ENCODE measurements around the gene INPP5B. TPM values are rescaled to one million over a fixed set of nuclear protein-coding genes. Genes with fewer than 3 reads are reported as not detected.
"Not testable (repeated sequence)": the region's sequence is repeated elsewhere in the genome, so short reads cannot be mapped to it uniquely, and the experiment has no call there.

Gene INPP5B
- total RNA-seq, 2 experiments from 2014 or later: 30.4 to 31.2 TPM

DNA sequence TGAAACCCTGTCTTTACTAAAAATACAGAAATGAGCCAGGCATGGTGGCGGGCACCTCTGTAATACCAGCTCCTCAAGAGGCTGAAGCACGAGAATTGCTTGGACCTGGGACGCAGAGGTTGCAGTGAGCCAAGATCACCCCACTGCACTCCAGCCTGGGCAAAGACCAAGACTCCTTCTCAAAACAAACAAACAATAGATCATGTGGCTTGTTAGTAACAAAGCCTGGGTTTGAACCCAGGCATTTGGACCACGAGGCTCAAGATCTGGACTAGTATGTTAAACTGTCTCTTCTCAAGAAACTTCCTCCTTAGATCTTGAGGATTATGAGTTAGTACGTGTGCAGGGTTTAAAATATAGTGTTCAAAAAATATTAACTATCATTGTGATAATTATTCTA lies 1.6 kb downstream of the INPP5B start:
- H3K27me3 Mint-ChIP-seq (ENCODE audit: low read depth): no peaks in the 10 kb centered on the region
- no peak for DNase-seq
- CTCF ChIA-PET: no interaction called here
- H3K9me3 Mint-ChIP-seq: no peaks in the 10 kb centered on the region
- H3K4me3 Mint-ChIP-seq: no peak overlapping the region
- peaks cover 7% of the 10 kb centered on the region for H3K36me3 Mint-ChIP-seq (ENCODE audit: low read depth)
- H3K27ac Mint-ChIP-seq: no peak overlapping the region
- intact Hi-C loops (cut with micrococcal nuclease): no loop called here
- H3K4me1 Mint-ChIP-seq (ENCODE audit: low read depth): peaks cover 14% of the 10 kb centered on the region

DNA sequence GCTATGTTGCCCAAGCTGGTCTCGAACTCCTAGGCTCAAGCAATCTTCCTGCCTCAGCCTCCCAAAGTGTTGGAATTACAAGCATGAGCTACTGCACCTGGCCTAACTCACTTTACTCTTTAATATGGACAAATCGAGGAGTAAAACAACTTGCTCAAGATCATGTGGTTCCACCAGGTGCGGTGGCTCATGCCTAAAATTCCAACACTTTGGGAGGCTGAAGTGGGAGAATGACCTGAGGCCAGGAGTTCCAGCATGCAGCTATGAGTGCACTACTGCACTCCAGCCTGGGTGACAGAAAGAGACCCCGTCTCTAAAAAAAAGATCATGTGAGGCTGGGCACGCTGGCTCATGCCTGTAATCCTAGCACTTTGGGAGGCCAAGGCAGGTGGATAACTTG lies 2.0 kb downstream of the INPP5B start:
- peak overlapping the region; percentile 1 for H3K4me3 Mint-ChIP-seq
- CTCF ChIA-PET: no interaction called here

DNA sequence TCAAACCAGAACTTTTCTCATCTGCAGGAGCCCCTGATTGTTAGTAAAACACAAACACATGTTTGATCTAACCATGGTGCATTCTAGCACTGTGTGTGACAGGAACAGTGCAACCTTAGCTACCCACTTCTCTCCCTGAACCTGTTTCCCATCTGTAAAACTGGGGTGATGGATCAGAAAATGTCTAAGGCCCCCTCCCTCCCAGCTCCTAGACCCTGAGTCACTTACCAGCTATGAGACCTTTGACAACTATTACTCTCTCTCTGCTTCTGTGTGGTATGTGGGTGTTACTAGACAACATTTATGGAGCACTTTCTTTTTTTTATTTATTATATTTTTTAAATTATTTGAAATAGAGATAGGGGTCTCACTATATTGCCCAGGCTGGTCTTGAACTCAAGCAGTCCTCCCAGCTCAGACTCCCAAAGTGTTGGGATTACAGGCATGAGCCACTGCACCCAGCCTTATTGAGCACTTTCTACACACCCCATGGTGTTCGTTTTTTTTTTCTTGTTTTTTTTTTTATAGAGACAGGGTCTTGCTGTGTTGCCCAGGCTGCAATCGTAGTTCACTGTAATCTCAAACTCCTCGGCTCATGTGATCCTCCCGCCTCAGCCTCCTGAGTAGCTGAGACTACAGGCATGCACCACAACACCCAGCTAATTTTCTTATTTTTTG lies 2.6 kb downstream of the INPP5B start:
- Mint-ChIP-seq H3K4me1 (ENCODE audit: low read depth) (peaks cover 14% of the 10 kb centered on the region), H3K9me3 (no peaks in the 10 kb centered on the region), H3K27ac (no peak overlapping the region), H3K36me3 (ENCODE audit: low read depth) (peaks cover 9% of the 10 kb centered on the region), H3K4me3 (no peak overlapping the region), H3K27me3 (ENCODE audit: low read depth) (no peaks in the 10 kb centered on the region)
- CTCF ChIA-PET: no interaction called here
- intact Hi-C loops (cut with micrococcal nuclease): no loop called here
- DNase-seq: no peak

More for the DNA sequence above, 2.0 kb downstream of the INPP5B start:
- intact Hi-C loops (cut with micrococcal nuclease): no loop called here
- no peak for DNase-seq
- Mint-ChIP-seq H3K36me3 (ENCODE audit: low read depth) (peaks cover 7% of the 10 kb centered on the region), H3K27me3 (ENCODE audit: low read depth) (no peaks in the 10 kb centered on the region), H3K9me3 (no peaks in the 10 kb centered on the region), H3K4me1 (ENCODE audit: low read depth) (peaks cover 14% of the 10 kb centered on the region), H3K27ac (no peak overlapping the region)

DNA sequence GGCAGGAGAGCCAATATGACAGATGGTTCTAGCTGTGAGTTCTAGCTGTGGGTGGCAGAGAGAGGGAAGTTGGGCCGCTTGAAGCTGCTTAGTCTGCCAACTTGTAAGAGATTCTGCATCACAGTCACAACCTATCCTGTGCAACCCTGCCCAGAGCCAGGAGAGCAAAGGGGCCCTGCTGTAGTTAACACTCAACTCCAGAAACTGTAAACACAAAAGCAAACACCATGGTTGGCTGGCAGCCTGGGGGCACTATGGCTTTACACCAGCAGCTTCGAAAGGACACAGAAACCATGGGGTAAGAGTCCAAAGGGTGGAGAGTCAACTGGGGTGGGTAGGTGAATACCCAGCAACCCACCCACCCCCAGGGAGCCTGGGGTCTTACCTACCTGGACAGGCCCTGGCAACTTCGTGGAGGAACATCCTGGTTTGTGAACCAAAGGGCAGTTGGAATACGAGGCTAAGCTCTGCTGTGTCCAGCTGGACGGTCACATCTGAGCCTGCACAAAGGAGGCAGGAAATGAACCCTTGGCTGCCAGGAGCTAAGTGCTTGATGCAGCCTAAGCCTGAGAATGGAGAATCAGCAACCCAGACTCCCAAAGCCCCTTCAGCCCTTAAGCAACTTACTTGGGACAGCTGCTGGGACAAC lies 6.4 kb downstream of the INPP5B start:
- intact Hi-C loops (cut with micrococcal nuclease): no loop called here
- peaks cover 10% of the 10 kb centered on the region for H3K36me3 Mint-ChIP-seq (ENCODE audit: low read depth)
- no peaks in the 10 kb centered on the region for H3K9me3 Mint-ChIP-seq
- DNase-seq: no peak
- H3K4me3 Mint-ChIP-seq: no peak overlapping the region
- no peaks in the 10 kb centered on the region for H3K27me3 Mint-ChIP-seq (ENCODE audit: low read depth)
- CTCF ChIA-PET: interaction anchor here (0.6 to 1.5 kb wide), 3 partner anchors 8 to 53 kb away, joined by 3 to 4 read pairs (median 3); no protein-coding TSS in a partner anchor
- no peak overlapping the region for H3K27ac Mint-ChIP-seq
- H3K4me1 Mint-ChIP-seq (ENCODE audit: low read depth): peaks cover 3% of the 10 kb centered on the region

DNA sequence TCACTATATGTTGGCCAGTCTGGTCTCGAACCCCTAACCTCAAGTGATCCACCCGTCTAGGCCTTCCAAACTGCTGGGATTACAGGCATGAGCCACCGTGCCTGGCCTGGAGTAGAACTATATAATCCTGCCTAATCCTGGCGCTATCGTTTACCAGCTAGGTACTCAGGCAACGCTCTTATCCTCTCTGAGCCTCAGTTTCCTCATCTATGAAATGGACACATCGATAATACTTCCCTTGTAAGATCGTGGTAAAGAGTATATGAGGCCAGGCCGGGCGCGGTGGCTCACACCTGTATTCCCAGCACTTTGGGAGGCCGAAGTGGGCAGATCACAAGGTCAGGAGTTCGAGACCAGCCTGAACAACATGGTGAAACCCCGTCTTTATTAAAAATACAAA lies 10.1 kb downstream of the INPP5B start:
- CTCF ChIA-PET: interaction anchor here (0.6 kb wide), 1 partner anchor 580 kb away, joined by 3 read pairs; no protein-coding TSS in a partner anchor
- H3K36me3 Mint-ChIP-seq (ENCODE audit: low read depth); H3K4me3 Mint-ChIP-seq; H3K27me3 Mint-ChIP-seq (ENCODE audit: low read depth); H3K27ac Mint-ChIP-seq; intact Hi-C loops (cut with micrococcal nuclease); H3K9me3 Mint-ChIP-seq; DNase-seq: not testable (repeated sequence)
- peaks cover 17% of the 10 kb centered on the region for H3K4me1 Mint-ChIP-seq (ENCODE audit: low read depth)

DNA sequence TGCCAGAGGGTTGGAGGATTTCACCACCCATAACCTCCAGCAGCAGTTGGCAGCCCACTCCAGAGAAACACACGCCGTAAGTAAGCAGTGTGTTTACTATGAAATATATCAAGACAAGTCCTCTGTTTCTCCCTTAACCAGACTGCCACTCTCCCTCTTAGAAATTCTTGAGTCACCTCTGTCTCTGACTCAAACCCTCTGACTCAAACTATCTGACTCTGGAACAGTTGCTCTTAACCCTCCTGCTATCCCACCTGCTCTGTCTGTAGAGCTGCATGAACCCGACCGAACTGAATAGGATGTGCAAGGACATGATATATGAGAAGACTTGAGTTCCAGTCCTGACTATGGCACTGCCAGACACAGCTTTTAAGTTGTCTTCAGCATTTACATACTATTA lies 14.1 kb downstream of the INPP5B start:
- DNase-seq: no peak
- H3K9me3 Mint-ChIP-seq: no peaks in the 10 kb centered on the region
- H3K27ac Mint-ChIP-seq: no peak overlapping the region
- H3K4me3 Mint-ChIP-seq: peak overlapping the region; percentile 93
- peaks cover 35% of the 10 kb centered on the region for H3K4me1 Mint-ChIP-seq (ENCODE audit: low read depth)
- H3K27me3 Mint-ChIP-seq (ENCODE audit: low read depth): no peaks in the 10 kb centered on the region
- intact Hi-C loops (cut with micrococcal nuclease): loop anchor here (5.0 kb wide), 4 partner anchors 55 to 1060 kb away; partner anchors contain the start of genes AKIRIN1, C1orf122 and YRDC
- peaks cover 11% of the 10 kb centered on the region for H3K36me3 Mint-ChIP-seq (ENCODE audit: low read depth)
- CTCF ChIA-PET: no interaction called here

DNA sequence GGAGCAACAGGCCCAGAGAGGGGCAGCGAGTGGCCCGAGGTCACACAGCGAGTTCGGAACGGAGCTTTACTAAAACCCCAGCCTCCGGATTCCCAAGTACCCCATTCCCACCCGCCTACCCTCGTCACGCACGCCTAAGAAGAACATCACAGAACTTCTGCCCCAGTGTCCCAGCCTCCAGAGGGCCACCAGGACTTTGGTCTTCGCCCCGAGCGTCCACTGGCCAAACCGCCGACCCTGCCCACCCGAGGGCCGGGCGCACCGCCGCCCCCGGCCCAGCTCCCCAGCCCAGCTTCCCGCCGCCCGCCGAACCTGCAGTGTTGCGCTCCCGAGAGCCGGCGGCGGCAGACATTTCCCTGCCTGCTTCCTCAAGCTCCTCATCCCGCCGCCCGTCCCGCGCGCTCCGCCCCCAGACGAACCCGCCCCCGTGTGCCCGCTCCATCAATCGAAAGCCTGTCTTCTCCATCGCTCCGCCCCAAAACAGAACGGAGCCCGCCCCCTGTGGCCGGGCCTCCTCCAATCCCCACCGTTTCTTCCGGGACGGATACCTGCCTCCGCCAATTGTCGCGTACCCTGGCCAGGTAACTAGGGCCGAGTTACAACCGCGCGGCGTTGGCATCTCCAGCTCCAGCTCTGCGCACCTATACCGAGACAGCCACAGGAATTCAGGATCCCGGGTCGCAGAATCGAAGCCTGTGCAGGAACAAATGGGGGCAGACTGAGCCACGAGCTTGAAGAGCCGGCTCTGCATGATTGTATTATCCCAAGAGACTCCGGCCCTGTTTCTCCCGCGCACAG lies 15.3 kb downstream of the INPP5B start:
- H3K4me3 Mint-ChIP-seq: peak overlapping the region; percentile 93
- no peaks in the 10 kb centered on the region for H3K9me3 Mint-ChIP-seq
- no peaks in the 10 kb centered on the region for H3K27me3 Mint-ChIP-seq (ENCODE audit: low read depth)
- CTCF ChIA-PET: no interaction called here
- intact Hi-C loops (cut with micrococcal nuclease): loop anchor here (1.0 to 5.0 kb wide), 7 partner anchors 15 to 1061 kb away; partner anchors contain the start of genes AKIRIN1, C1orf122, CDCA8 and INPP5B
- H3K36me3 Mint-ChIP-seq (ENCODE audit: low read depth): peaks cover 12% of the 10 kb centered on the region
- peak; percentile 99 for DNase-seq
- peak overlapping the region; percentile 65 for H3K27ac Mint-ChIP-seq
- peaks cover 46% of the 10 kb centered on the region for H3K4me1 Mint-ChIP-seq (ENCODE audit: low read depth)

DNA sequence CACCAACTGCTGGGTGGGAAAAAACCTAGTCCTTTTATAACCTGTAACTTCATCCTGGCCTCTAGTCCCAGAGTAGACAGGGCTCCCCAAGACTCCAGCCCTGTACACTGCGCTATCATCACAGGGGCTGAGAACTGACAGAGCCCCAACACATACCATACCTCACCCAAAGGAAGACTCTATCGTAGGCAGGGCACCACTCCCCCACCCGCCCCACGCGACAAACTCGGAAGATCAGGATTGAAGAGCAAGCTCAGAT lies 15.8 kb downstream of the INPP5B start:
- peaks cover 52% of the 10 kb centered on the region for H3K4me1 Mint-ChIP-seq (ENCODE audit: low read depth)
- peak; percentile 23 for DNase-seq
- H3K9me3 Mint-ChIP-seq: no peaks in the 10 kb centered on the region
- no peaks in the 10 kb centered on the region for H3K27me3 Mint-ChIP-seq (ENCODE audit: low read depth)
- H3K27ac Mint-ChIP-seq: peak overlapping the region; percentile 65
- intact Hi-C loops (cut with micrococcal nuclease): loop anchor here (1.0 to 5.0 kb wide), 7 partner anchors 16 to 1061 kb away; partner anchors contain the start of genes AKIRIN1, C1orf122, CDCA8 and INPP5B
- H3K36me3 Mint-ChIP-seq (ENCODE audit: low read depth): peaks cover 12% of the 10 kb centered on the region
- CTCF ChIA-PET: no interaction called here
- peak overlapping the region; percentile 93 for H3K4me3 Mint-ChIP-seq

DNA sequence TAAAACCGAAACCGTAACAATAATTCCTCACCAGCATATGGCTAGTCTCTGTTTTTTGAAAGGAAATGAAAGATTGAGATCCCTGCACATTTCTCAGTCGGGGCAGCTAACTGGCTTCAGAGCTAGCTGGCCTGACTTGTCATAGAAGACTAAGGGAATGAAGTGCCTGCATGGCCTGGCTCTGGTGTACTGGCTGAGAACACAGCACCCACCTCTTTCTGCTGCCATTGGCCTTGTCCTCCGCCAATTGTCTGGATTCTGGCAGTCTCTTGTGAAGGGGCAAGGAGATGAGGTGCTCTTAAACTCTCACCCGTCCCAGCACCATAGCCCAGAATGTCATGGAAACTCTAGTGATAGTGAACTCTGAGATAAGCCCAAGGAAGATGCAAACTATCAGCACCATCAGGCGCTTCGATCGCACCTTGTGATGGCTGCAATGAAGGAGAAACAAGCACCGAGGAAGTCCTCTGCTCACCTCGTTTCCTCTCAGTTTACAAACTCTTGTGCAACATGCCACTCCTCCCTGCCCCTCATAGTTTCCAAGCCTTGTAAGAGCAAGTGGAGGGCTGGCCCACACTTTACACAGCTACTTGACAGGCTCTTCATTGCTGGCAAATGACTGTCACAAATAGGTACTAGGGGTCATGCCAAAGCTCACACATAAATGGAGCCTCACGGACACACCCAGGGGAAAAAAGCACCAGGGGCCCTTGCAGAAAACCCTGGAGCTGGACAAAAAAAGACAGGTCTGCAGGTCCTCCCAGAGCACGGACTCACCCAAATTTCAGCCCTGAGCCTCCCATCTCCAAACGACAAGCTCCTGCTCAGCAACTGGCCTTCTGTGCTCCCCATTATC lies 16.4 kb downstream of the INPP5B start:
- intact Hi-C loops (cut with micrococcal nuclease): loop anchor here (1.0 to 5.0 kb wide), 7 partner anchors 16 to 1062 kb away; partner anchors contain the start of genes AKIRIN1, C1orf122, CDCA8 and INPP5B
- CTCF ChIA-PET: no interaction called here
- H3K9me3 Mint-ChIP-seq: no peaks in the 10 kb centered on the region
- peak; percentile 65 for DNase-seq
- H3K27ac Mint-ChIP-seq: peak overlapping the region; percentile 65
- peak overlapping the region; percentile 93 for H3K4me3 Mint-ChIP-seq
- peaks cover 56% of the 10 kb centered on the region for H3K4me1 Mint-ChIP-seq (ENCODE audit: low read depth)
- H3K27me3 Mint-ChIP-seq (ENCODE audit: low read depth): no peaks in the 10 kb centered on the region
- peaks cover 11% of the 10 kb centered on the region for H3K36me3 Mint-ChIP-seq (ENCODE audit: low read depth)

DNA sequence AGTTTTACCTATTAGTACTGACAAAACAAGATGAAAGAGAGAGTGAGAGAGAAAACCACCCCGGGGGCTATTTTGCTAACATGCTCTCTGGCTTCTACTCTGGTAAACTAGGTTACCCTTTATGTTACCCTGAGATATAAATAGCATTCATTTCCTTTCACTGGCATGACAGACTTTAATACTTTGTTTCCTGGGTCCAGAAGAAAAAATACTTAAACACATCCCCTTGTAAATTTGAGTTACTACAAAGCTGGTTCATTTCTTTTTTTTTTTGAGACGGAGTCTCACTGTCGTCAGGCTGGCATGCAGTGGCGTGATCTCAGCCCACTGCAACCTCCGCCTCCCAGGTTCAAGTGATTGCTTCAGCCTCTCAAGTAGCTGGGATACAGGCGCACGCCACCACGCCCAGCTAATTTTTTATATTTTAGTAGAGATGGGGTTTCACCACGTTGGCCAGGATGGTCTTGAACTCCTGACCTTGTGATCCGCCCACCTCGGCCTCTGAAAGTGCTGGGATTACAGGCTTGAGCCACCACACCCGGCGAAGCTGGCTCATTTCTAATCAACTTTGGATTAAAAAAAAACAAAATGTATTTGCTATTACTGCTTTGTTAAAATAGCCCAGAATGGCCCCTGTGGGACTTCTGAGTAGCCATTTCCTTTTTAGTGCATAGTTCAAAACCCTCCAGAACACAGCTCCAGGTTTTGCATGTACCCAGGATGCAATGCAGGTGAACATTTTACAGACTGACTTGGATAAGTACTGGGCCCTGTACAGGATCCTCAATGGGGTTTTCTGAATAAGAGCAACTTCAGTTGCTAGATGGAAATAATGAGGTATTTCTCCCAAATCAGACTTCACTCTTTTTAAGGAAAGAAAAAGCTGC lies 20.6 kb downstream of the INPP5B start:
- Mint-ChIP-seq H3K27ac (peak overlapping the region; percentile 26), H3K4me1 (ENCODE audit: low read depth) (peaks cover 54% of the 10 kb centered on the region), H3K36me3 (ENCODE audit: low read depth) (peaks cover 10% of the 10 kb centered on the region), H3K9me3 (no peaks in the 10 kb centered on the region), H3K4me3 (no peak overlapping the region), H3K27me3 (ENCODE audit: low read depth) (no peaks in the 10 kb centered on the region)
- CTCF ChIA-PET: interaction anchor here (0.7 kb wide), 1 partner anchor 440 kb away, joined by 3 read pairs; no protein-coding TSS in a partner anchor
- intact Hi-C loops (cut with micrococcal nuclease): no loop called here
- DNase-seq: no peak

DNA sequence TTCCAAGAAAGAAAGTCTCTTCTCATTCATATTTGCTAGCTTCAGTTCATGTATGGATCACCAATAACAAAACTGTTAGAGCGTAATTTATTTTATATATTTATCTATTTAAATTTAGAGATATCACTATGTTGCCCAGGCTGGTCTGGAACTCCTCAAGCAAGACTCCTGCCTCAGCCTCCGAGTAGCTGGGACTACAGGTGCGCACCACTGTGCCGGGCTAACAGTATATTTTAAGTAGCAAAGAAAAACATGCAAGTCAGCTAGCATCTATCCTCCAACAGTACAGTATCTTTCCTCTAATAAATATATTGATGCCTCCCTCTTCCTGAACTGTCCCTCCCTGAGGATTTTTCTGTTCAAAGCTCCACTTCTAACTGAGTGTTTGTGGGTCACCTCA lies 21.5 kb downstream of the INPP5B start:
- Mint-ChIP-seq H3K27ac (peak overlapping the region; percentile 26), H3K27me3 (ENCODE audit: low read depth) (no peaks in the 10 kb centered on the region), H3K9me3 (no peaks in the 10 kb centered on the region), H3K4me1 (ENCODE audit: low read depth) (peaks cover 45% of the 10 kb centered on the region), H3K4me3 (no peak overlapping the region), H3K36me3 (ENCODE audit: low read depth) (peaks cover 6% of the 10 kb centered on the region)
- intact Hi-C loops (cut with micrococcal nuclease): no loop called here
- CTCF ChIA-PET: no interaction called here
- DNase-seq: no peak

Data from activated naive CD4-positive, alpha-beta T cell treated with anti-CD3 and anti-CD28 coated beads for 36 hours (primary cell).